Upper lobe of right lung (tissue), 1 donor: ENCODE results near the gene DROSHA. TPM values are rescaled to one million over a fixed set of nuclear protein-coding genes. Genes with fewer than 3 reads are reported as not detected.

Source experiments
- ATAC-seq: fragments of 200-7000 bp; cut with Tn5 transposase; one replicate; pipeline ENCODE4 v1.9.1; 2020; ENCODE audit warnings: mild to moderate bottlenecking, moderate library complexity
- DNase-seq: peaks from one replicate; pipeline ENCODE4 v3.0.0-alpha.2; 2020
- H3K27ac ChIP-seq: fragments of 200-600 bp; one replicate; pipeline ENCODE4 v1.8.0; 2022
- H3K27me3 ChIP-seq: fragments of 200-600 bp; one replicate; pipeline ENCODE4 v1.8.0; 2022; ENCODE audit warnings: mild to moderate bottlenecking
- H3K36me3 ChIP-seq: fragments of 200-600 bp; one replicate; pipeline ENCODE4 v1.8.0; 2022
- H3K4me1 ChIP-seq: fragments of 200-600 bp; one replicate; pipeline ENCODE4 v1.8.0; 2022
- H3K4me3 ChIP-seq: fragments of 200-600 bp; one replicate; pipeline ENCODE4 v1.8.0; 2022; ENCODE audit warnings: mild to moderate bottlenecking
- H3K9me3 ChIP-seq: fragments of 200-600 bp; one replicate; pipeline ENCODE4 v1.8.0; 2022
- intact Hi-C: fragments of 100-400 bp; cut with DNase I; formaldehyde crosslinking; loops from one replicate; pipeline ENCODE4 v1.11.0; 2022
- total RNA-seq: library from RNA; stranded (reverse); fragmentation: NEBNext Ultra II Directional; extraction: Animal tissue kit (Norgen Biotek cat#: 25700); gene quantifications from one replicate; pipeline ENCODE4 v1.2.1, GENCODE V29; 2021
- TF ChIP-seq, protein P1 (sequence below): fragments of 200-600 bp; IDR thresholded peaks from one replicate; pipeline ENCODE4 v1.8.0; 2022; ENCODE audit warnings: antibody characterized with exemption
- donor health status: DM: no; HTN: yes; CAD: no; lungs with severe emphysema.

The DROSHA gene
- total RNA-seq, 1 donor from 2014 or later: 50.9 TPM

GRCh38 chr5:31385774-31386537 is 145.9 kb downstream of the DROSHA start:
- intact Hi-C loops: no loop called here
- no peak for ATAC-seq

GRCh38 chr5:31383734-31384133 is 148.2 kb downstream of the DROSHA start:
- no peak overlapping the region for H3K4me3 ChIP-seq
- no peak for DNase-seq
- ATAC-seq: no peak
- no peaks in the 10 kb centered on the region for H3K36me3 ChIP-seq
- peaks cover 1% of the 10 kb centered on the region for H3K9me3 ChIP-seq
- TF ChIP-seq, protein P1, sequence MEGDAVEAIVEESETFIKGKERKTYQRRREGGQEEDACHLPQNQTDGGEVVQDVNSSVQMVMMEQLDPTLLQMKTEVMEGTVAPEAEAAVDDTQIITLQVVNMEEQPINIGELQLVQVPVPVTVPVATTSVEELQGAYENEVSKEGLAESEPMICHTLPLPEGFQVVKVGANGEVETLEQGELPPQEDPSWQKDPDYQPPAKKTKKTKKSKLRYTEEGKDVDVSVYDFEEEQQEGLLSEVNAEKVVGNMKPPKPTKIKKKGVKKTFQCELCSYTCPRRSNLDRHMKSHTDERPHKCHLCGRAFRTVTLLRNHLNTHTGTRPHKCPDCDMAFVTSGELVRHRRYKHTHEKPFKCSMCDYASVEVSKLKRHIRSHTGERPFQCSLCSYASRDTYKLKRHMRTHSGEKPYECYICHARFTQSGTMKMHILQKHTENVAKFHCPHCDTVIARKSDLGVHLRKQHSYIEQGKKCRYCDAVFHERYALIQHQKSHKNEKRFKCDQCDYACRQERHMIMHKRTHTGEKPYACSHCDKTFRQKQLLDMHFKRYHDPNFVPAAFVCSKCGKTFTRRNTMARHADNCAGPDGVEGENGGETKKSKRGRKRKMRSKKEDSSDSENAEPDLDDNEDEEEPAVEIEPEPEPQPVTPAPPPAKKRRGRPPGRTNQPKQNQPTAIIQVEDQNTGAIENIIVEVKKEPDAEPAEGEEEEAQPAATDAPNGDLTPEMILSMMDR: no peak
- H3K27me3 ChIP-seq: no peaks in the 10 kb centered on the region
- no peaks in the 10 kb centered on the region for H3K4me1 ChIP-seq
- no peak overlapping the region for H3K27ac ChIP-seq
- intact Hi-C loops: no loop called here

More at GRCh38 chr5:31385774-31386537, 145.9 kb downstream of the DROSHA start:
- H3K27ac ChIP-seq: no peak overlapping the region
- H3K4me3 ChIP-seq: no peak overlapping the region
- H3K36me3 ChIP-seq: no peaks in the 10 kb centered on the region
- no peaks in the 10 kb centered on the region for H3K4me1 ChIP-seq
- peaks cover 6% of the 10 kb centered on the region for H3K9me3 ChIP-seq
- H3K27me3 ChIP-seq: no peaks in the 10 kb centered on the region
- no peak for DNase-seq
- TF ChIP-seq, protein P1: no peak

GRCh38 chr5:31382051-31382878 is 149.6 kb downstream of the DROSHA start:
- intact Hi-C loops: no loop called here
- no peaks in the 10 kb centered on the region for H3K27me3 ChIP-seq
- ATAC-seq (no peak), DNase-seq (no peak)
- no peak overlapping the region for H3K4me3 ChIP-seq
- H3K27ac ChIP-seq: no peak overlapping the region
- H3K9me3 ChIP-seq: no peaks in the 10 kb centered on the region
- TF ChIP-seq, protein P1: no peak
- no peaks in the 10 kb centered on the region for H3K36me3 ChIP-seq
- no peaks in the 10 kb centered on the region for H3K4me1 ChIP-seq

DNA sequence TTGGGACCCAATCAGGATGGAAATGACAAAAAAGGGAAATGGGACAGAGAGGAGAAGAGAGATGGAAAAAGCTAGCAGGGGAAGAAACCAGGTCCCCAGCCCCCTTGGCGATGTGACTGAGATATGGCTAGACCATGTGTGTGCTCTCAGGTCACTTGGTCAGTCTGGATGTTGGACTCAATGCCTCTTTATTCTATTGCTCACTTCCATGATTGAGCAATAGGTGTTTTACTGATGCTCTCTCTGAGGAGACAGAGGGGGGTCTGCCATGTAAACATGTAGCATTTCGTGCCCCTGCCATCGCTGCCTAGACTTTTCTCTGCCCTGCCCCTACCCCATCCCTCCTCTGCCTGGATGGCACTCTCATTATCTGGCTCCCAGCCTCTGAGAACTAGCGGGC is 150.6 kb downstream of the DROSHA start:
- intact Hi-C loops: no loop called here

GRCh38 chr5:31380049-31380448 is 151.8 kb downstream of the DROSHA start:
- Histone ChIP-seq H3K4me3 (no peak overlapping the region), H3K4me1 (no peaks in the 10 kb centered on the region), H3K27me3 (no peaks in the 10 kb centered on the region), H3K9me3 (no peaks in the 10 kb centered on the region), H3K36me3 (no peaks in the 10 kb centered on the region), H3K27ac (no peak overlapping the region)
- intact Hi-C loops: no loop called here
- DNase-seq (no peak), ATAC-seq (no peak)
- TF ChIP-seq, protein P1: no peak

More for the DNA sequence above, 150.6 kb downstream of the DROSHA start:
- ATAC-seq: no peak
- H3K27ac ChIP-seq: no peak overlapping the region
- H3K36me3 ChIP-seq: no peaks in the 10 kb centered on the region
- DNase-seq: no peak
- no peaks in the 10 kb centered on the region for H3K27me3 ChIP-seq
- TF ChIP-seq, protein P1: no peak
- no peak overlapping the region for H3K4me3 ChIP-seq
- H3K9me3 ChIP-seq: no peaks in the 10 kb centered on the region
- H3K4me1 ChIP-seq: no peaks in the 10 kb centered on the region
